HG03442 (cell line): ENCODE results near the gene SREBF1.

Experiments
- ATAC-seq: cut with Tn5 transposase; IDR thresholded peaks from one replicate; pipeline ENCODE4 v1.9.1; 2021; ENCODE audit warnings: mild to moderate bottlenecking, moderate library complexity; ENCODE audit not compliant: unreplicated experiment

Gene SREBF1

DNA sequence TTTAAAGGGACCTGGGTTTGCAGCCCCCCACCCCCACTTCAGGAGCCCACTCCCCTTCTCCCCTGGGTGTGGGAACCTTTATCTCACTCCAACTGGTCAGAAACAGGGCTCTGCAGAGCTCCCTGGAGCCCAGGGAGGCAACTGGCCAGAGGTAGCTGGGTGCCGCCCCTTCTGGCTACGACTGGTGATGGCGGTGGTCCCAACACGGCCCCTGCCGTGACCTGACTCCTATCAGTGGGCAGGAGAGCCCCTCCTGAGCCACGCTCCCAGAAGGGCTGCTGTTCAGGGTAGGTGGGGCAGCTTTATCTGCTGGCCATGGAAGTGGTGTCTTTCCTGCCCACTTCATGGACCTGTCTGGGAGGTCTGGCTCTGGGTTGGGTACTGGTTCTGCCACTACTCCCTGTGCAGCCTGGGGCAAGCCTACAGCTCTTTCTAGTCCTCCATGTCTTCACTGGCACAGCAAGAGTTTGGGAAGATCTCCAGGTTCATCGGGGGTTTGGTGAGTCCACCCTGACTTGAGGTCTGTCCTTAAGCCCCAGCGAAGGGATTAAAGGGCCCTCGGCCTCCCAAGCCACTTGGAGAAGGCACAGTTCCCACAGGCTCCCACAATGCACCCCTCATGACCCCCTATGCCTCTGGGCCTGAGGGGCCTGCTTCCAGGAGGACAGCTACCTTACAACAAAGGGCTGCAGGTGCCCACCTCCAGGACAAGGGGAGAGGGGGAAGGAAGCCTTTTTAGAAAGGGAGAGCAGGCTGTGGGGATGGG, 5.5 kb upstream of the SREBF1 start:
- no peak for ATAC-seq

DNA sequence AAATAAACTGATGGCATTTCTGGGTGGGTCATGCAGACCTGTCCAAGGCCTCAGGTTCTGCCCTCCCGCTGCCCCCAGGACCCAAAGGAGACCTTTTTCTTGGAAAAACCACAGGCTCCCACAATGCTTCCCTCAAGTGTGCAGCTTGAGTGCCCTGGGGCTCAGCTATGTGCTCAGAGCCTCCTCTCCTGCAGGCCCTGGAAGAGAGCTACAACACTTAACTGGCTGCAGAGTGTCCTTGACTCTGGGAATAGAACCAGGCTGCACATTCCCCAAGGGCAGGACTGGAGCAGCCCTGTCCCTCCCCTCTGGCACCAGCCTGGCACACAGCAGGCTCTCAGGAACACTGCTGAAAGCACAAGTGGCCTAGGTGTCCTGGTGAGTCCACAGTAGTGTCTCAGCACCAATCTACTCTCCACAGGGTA, 4.8 kb upstream of the SREBF1 start:
- no peak for ATAC-seq

DNA sequence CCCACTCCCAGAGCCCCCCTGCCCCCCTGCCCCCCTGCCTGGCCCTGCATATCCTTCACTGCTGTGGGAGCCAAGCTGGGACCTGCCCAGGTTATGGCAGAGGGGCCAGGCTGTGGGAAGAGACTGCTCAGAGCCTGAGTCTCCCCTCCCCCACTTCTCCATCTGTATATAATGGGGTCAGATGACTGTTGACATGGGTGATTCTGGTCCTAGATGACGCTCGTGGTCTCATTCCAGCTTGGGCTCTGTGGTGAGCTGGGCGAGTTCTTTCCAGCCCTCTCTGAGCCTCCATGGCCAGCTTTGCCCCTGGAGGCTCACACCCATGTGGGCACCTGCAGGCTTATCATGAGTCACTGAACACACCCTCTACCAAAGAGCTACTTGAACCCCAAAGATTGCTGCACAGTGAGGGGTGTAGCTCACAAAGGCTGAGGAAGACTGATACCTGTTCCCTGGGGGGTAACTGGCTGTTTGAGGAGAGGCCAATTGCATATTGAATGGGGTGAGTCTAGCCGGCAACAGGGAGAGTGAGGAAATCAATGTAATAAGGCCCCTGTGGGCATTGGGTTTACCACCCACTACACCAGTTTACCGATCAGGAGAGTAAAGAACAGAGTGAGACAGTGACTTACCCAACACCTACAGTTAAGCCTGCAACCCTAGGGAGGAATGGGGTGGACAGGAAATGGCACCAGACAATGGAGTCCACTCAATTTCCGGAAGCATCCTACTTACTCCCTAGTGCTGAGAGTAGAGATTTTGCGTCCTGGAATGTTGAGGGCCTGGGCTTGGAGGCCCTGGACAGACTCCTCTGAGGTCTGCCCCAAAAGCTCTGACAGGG, 4.2 kb upstream of the SREBF1 start:
- no peak for ATAC-seq

DNA sequence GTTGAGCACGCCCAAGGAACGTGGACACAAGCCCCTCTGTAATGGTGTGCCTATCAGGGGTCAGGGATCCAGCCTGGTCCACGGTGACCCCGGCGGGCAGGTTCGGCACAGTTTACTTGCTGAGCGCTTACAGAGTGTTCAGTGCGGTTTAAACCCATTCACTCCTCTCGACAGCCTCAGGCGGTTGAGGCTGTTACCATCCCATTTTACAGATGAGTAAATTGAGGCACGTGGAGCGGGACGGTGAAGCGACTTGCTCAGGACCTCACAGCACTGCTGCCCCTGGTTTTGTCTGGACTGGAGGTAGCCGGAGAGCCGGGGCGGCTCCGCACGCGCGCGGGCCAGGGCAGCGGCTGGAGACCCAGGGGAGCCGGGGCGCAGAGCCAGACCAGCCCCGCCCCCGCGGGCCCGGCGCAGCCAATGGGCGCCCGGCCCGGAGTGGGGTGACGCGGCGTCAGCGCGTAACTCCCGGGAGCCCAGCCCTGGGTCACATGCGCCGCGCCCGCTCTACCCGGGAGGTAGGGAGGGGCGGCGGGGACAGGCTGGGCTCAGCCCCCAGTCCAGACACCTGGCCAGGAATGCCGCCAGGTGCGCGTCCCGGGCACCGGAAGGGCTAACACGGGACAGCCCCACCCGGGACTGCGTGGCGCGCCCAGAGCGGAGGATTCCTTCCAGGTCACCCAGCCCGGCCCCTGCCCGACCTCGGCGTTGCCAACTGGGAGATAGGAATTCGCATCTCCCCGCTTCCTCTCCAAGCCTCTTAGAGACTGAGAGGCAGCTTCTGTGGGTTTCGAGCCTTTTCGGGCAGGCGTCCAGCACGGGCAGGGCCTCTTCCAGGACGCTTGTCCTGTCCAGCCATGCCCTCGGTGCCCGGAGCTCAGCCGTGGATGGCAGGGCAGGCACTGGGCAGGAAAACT, 3.3 kb upstream of the SREBF1 start:
- peak; percentile 59 for ATAC-seq

DNA sequence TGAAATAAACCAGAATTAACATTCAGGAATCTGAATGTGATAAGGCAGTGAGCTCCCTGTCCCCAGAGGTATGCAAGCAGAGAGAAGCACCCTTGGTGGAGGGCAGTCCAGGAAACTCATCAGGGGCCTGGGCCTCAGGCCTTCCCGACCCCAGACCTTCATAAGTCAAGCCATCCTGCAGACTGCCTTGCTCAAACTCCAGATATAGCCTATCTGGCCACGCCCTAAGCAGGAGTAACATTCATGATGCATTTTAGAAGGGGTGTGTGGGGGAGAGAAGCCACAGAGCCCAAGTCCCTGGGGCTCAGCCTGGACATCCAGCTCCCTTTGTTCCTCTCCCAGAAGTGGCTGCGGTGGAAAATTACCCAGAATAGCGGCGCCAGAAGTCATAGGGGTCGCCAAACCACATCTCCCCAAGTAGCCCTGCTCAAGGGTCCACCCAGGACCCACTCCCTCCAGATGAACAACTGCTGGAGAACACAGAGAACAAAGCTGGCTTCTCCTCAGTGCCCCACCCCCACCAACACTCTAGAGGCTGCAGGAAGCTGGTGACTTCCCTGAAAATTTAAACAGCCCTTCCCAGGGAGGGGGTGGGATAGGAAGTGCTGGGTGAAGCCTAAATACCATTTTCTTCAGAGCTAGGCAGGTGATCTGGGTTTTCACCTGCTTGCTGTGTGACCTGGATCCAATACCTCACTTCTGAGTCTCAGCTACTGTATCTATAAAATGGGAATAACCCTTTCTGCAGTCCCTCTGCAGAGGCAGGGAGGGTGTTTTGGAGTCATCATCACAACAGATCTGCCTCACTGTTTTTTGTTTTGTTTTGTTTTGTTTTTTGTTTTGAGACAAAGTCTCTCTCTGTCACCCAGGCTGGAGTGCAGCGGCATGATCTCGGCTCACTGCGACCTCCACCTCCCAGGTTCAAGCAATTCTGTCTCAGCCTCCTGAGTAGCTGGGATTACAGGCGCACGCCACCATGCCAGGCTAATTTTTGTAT, 1.5 kb upstream of the SREBF1 start:
- ATAC-seq: no peak

DNA sequence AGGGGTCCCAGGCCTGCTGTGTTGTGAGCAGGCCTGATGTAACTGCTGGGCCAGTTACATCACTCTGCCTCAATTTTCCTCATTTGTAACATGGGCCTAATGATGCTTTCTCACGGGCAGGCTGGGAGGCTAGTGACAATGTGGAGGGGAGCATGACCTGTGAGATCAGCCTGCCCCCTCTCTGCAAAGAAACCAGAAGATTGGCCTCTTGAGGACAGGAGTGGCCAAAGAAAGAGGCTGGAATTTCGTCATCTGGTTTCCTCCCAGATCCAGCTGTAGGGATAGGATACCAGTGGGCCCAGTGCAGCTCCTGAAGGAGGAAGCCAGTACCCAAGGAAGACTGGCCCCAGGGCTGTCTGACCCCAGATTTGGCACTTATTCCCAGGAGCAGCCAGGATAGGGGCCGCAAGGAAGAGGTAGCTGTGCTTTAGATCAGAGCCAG, 615 bp upstream of the SREBF1 start:
- ATAC-seq: no peak

DNA sequence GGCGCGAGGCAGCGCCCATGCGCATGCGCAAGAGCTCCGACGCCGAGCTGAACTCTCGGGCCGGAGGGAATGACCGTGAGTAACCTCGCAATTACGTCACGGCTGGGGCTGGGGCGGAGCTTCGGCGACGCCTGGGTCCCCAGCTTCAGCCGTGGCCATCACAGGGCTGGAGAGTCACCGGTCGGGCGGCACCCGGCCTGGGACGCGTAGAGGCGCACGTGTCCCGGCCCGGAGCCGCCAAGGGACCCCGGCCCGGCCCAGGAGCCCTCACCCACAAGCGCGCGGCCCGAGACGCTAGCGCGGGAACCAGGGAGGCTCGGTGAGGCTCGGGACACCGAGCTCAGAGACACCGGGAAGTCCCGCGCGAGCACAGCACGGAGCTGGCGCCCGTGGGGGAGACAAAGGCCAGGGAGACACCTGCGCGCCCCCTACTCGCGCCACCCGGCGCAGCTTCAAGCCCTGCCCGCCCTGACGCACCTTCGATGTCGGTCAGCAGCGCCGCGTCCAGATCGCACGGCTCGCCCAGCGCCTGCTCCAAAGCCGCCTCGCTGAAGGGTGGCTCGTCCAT, 452 bp downstream of the SREBF1 start:
- ATAC-seq: peak; percentile 55

DNA sequence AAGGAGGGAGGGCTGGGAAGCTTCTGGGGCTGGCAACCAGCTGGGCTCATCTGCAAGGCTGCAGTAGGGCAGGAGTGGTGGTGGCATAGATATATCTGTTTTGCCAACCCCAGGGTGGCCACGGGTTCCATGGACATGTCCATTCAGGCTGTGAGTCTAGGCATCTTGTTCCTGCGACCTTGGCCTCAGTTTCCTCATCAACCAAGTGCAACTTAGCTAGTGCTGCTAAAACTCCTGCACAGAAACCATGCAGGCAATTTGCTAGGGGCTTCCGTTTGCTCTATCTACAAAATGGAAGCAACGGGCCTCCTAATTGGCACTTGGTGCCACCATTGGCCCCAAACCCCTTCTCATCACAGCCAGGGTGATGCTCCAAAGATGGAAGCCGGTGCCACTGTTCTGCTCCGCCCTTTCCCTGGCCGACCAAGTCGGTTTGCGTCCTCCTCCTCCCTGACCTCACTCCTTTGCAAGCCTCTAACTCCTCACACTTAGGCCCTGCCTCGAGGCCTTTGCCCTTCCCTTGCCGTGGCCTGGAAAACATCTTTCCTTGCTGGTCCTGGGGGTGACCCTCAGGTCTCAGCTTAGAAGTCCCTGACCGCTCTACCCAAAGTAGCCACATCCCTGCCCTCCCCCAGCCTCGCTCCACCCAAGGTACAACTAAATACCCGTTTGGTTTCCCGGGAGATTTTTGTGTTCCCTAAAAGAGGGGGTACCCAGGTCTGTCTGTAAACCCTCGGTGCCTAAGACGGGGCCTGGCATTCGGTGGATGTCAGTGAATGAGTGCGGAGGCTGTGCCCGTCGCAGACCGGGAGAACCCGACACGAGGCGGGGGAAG, 1.2 kb downstream of the SREBF1 start:
- no peak for ATAC-seq

DNA sequence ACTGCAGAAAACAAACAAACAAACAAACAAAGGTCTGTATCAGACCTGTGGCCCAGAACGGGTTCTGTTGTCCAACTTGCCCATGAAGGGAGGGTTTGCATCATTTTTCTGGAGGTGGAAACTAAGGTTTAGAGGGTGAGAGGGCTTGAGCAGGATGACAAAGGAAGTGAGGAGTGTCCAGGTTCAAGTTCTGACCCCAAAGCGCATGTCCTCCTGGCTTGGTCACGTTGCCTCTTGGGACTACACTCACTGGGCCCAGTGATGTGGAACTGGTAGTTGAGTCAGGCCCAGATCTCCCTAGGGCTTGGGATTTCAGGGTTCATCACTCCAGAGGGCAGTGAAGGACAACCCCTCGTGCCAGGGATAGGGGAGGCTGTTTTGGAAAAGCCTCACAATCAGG, 1.8 kb downstream of the SREBF1 start:
- ATAC-seq: no peak

DNA sequence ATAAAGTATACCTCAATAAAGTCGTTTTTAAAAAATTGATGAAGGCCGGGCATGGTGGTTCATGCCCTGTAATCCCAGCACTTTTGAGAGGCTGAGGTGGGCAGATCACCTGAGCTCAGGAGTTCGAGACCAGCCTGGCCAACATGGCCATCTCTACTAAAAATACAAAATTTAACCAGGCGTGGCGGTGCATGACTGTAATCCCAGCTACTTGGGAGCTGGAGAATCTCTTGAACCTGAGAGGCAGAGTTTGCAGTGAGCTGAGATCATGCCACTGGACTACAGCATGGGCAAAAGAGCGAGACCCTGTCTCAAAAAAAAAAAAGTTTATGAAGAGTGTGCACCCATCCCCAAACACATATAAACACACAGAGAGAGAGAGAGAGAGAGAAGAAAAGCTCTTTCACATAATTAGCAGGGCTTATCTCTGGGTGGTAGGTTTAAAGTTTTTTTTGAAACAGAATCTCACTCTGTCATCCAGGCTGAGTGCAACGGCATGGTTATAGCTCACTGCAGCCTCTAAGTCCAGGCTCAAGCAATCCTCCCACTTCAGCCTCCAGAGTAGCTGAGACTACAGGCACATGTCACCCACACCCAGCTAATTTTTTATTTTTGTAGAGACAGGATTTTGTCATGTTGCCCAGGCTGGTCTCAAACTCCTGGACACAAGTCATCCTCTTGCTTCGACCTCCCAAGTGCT, 3.0 kb downstream of the SREBF1 start:
- no peak for ATAC-seq

DNA sequence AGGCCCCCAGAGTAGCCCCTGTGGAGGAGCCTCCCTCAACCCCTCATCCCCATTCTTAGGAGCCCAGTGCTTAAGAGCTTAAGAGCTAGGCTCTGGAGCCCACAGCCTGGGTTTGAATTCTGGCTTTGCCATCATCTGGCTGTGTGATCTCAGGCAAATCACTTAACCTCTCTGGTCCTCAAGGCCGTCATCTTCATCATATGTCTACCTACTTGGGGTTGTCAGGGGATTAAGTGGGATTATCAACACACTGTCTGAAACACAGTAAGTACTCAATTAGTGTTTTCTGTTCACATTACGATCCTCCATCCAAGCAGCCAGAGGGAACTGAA, 4.8 kb downstream of the SREBF1 start:
- ATAC-seq: no peak

DNA sequence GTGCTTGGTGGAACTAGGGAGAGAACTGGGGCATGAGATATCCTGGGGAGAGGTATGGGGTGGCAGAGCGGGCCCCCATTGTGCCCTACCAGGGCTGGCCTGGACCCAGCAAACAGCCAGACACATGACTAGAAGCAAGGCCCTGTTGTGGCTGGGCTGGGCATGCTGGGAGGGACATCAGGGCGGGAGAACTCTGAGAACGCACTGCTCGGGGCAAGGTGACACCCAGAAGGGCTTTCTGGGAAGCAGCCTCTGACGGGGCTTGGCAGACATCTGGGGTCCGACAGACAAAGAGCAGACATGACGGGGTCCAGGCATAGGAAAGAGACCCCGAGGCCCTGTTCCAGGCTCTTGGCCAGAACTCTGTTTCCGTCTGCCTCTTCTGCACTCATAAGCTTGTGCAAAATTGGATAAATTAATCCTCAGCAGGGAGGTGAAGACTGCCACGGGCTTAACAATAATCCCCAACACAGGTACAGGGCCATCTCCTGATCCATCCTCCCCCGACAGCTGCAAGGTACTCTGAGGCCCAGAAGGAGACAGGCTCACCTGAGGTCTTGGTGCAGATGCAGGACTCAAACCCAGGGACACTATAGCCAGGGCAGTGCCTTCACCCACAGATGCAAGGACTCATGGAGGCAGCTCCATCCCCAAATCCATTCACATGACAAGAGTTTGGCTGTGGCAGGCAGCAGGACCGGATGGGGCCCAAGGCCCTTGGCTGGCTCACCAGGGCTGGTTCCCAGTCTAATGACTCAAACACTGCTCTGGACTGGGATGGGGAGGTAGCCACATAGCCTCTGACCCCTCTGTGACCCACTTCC, 5.4 kb downstream of the SREBF1 start:
- ATAC-seq: no peak

DNA sequence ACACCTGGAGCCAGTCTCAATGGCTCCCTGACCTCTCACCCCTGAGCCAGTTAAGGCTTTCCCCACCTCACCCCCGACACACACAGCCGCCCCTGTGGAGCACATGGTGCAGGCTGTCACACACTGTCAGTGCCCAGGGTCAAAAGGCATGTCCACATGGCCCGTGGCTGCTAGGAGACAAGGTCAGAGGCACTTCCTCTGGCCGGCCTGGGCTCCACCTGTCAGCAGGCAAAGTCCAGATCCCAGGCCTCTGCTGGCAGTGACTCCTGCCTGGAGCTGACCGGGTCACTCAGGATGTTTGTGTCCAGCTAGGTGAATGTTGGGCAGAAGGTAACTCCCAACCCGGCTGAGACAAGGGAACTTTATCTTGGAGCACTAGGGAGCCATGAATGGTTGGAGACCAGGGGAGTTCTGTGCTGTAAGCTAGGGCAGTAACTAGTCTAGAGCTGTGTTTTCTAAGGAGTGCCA, 6.0 kb downstream of the SREBF1 start:
- no peak for ATAC-seq

DNA sequence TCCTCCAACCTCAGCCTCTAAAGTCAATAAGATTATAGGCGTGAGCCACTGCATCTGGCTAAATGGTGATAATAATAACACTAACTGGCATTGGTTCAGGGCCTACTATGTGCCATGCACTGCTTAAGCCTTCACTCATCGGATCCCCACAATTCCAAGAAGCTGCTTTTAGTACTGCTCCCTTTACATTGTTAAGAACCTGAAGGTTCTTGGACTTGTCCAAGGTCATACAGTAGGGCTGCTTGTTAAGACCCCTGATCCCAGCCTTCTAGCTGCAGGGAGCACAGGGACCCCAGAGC, 6.6 kb downstream of the SREBF1 start:
- ATAC-seq: no peak

DNA sequence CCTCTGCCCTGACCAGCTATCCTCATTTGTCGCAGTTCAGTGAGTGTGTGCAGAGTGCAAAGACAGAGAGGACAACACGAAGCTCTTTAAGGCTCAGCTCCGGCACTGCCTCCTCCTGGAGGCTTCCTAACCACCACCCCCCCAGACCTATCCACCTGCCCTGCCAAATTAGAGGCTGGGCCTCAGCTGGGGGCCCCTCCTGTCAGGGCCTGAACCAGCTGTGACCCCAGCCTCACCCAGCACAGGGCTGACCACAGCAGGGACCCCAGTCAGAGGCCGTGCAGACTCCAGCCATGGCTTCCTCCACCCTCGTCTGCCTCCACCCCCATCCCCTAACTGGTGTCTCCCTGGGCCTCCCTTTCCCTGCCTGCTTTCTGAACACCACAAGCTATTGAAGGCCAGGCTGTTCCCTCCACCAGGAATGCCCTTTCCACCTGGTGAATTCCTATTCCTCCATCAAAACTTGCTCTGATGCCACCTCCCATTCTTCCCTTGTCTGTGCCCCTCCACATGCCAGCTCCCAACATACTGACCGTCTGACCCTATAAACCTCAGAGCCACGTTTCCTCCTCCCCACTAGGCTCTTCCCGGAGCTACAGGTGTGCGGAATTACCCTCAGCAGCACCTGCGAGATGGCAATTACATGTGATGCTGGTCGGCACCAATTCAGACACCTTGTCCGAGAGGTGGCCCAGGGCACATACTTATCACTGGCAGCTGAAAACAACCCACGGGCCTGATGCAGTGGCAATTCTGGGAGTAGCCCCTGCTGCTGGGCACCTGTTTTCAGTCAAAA, 8.8 kb downstream of the SREBF1 start:
- no peak for ATAC-seq

DNA sequence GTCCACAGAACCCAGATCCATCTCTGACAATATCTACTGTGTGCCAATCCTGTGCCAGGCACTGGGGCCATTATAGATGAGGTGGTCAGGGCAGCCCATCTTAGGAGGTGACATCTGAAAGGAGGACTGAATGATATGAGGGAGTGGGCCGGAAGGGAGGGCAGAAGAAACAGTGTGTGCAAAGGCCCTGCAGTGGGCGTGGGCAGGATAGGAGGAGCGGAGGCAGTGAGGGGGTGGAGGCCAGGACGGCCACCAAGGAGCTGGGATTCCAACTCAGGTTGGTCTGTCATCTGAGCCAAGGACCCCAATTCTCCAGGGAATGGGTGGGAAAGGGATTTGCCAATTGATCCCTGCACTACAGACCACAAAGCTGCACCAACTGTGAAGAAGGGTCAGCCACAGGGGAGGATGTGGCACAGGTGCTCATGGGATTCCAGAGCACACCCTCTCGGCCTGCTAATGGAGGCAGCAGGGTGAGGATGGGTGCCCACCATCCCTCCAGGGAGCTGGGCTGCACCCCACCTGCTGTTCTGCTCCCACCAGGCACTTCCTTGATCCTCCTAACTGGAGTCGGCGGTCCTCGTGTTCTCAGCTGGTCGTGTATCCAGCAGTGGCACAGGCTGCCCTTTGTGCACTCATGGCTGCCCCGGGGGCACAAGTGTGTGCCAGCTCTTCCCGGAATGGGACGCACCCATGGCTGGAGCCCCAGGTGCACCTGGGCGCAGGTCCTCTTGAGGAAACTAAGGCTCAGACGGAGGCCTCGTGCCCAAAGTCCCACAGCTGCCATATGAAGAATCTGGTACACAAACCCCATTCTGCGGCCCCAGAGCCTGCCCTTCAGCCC, 9.6 kb downstream of the SREBF1 start:
- ATAC-seq: no peak
